GM21723 (cell line): ENCODE data around the gene CACNA2D3.

Experiments used
- ATAC-seq: cut with Tn5 transposase; IDR thresholded peaks from one replicate; pipeline ENCODE4 v1.9.1; 2021; ENCODE audit warnings: mild to moderate bottlenecking, moderate library complexity; ENCODE audit not compliant: unreplicated experiment

CACNA2D3 gene

DNA sequence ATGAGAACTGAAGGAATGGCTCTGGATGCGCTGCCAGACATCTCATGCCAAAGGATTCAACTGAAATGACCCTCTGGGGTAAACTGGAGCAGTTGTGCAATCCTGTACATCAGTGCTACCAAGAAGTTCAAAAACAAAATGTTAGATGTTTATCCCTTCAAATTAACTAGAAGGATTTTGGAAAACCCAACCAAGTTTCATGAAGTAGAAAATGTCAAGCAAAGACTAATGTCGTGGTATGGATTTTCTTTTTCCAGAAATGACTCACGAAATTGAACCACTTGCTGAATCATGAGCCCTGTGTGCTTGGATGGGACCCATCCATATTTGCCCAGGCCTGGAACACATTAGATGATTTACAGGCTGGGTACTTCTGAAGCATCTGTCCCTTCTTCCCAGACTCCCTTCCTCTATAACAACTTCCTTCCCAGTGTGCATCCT lies 703.9 kb downstream of the CACNA2D3 start:
- ATAC-seq = no peak

DNA sequence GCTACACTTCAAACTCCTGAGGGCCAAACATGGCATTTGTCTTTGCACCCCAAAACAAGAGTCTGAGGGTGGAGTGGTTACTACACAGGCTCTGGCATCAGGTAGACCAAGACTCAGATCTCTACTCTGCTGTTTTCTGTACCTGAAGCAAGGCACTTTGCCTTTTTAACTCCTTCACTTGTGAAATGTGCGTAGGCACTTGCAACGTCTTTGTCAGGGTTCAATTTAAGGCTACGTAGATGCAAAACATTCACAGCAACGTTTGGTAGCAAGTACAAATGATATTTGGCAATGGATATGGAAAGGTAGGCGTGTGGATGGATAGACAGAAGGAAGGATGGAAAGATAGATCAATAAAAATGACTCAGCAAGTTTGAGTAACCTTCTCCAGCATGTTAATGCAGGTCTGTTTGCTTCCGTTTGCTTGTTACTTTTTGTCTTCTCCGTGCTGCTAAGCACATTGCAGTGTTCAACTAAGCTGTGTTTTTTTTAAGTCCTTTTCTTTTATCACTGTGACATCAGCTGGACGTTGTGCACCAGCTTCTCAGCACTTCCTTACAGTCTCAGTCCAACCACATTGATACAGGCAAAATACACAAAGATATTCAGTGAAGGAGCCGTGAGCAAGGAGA lies 704.8 kb downstream of the CACNA2D3 start:
- no peak for ATAC-seq

DNA sequence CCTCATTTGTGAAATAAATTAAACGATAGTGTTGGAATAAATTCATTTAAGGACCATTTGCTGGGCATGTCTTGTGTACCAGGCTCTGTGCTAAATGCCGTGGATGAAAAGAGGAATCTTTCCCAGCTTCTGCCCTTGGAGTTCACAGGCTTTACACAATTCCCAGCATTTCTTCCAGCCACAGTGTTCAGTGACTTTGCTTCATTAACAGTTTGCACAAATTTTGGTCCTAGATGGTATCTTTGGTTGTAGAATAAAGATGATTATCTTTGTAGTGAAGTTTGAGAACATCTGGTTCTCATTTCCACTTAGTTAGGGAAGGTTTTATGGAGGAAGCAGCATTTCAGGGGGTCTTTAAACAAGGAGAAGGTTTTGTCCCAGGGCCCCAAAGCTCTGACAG lies 705.4 kb downstream of the CACNA2D3 start:
- ATAC-seq = no peak

DNA sequence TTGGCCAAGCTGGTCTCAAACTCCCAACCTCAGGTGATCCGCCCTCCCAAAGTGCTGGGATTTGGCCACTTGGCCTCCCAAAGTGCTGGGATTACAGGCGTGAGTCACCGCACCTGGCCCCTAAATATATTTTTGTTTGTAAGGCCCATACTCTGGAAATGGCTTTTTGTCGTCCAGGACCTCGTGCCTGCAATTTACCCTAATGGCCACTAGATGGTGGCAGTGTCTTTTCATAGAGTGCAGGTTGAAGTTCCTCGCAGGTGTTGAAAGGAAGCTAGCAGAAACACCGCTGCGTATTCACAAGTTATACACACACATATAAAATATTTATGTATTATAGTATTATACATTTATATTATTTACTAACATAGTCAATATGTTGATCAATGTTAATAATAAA lies 708.3 kb downstream of the CACNA2D3 start:
- ATAC-seq = no peak

DNA sequence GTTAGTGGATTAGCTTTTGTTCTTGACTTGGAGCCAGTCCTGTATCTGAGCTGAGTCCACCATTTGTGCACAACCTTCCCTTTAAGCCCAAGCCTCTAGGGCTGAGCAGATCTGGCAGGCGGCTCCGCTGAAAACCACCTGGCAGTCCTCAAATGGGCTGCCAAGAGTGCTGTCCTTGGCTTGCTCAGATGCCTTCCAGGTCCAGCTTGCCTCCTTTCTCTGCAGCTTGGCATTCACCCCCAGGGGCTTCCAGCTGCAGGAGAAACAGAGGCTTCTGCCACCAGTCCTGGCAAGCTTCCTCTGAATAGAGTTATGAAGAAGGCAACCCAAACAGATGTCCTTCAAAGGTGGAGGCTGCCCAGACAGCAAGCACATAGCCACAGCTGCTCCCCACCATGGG lies 708.8 kb downstream of the CACNA2D3 start:
- ATAC-seq = no peak

DNA sequence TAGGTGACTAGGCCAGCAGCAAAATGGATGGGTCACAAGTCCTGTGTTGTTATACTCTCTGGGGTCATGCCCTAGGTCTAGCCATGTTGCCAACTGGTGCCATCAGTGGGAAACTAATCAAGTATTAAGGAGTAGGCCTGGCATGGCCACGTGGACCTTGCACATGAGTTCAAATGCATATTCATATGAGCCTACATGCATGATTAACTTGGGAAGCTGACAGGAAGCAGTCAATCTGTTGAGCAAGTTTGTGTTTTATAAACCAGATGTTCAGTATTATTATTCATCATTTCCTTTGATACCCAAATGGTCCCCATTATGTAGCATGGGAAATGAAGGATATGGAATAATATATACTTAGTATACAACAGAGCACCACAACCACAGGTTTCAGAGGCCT lies 710.5 kb downstream of the CACNA2D3 start:
- no peak for ATAC-seq

DNA sequence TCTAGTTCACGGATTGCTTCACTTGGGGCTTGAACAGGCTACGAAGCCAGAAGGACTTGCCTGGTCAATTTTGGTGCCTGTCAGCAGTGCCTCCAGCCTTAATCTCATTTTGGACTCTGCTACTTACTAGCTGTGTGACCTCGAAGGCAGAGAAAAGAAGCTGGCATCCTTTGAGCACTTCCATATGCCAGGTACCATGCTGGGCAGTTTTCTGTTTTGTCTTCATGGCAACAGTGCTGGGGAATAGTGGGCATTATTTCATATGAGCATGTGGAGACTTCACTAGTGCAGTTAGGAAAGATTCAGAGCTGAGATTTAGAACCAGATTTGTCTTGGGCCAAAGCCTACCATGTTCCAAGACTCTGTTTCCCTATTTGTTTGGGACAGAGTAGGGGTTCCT lies 713.3 kb downstream of the CACNA2D3 start:
- ATAC-seq = no peak

DNA sequence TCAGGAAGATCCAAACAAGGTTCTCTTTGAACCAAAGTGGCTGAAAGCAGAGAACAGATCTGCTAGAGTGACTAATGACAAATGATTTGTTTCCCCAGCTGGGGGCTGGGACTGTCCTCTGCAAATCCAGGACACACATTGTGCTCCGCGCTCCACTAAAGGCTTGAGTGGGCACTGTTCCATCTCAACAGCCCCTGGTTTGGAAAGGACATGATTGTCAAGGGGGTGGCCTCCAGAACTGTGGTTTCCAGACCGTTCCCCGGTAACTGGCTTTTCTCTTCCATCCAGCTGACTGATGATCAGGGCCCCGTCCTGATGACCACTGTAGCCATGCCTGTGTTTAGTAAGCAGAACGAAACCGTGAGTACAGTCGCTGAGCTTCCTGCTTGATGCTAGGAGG lies 714.5 kb downstream of the CACNA2D3 start:
- no peak for ATAC-seq

DNA sequence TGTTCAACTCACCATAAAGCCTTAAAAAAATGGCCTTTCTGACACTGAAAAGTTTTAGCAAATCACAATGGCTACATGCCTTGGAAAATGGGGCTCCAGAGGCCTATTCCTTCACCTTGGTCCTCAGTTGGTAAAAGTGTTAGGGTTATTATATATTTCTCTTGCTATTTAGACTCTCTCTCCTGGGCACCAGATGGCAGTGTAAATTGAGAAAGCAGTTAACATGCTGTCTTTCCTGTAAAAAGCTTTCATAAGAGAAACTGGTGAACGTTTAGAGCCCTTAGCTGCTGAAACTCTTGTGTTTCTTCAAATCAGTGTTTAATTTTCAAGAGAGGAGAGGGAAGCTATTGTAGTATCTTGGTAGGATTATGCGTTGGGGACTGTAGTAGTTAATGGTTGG lies 715.6 kb downstream of the CACNA2D3 start:
- ATAC-seq = no peak

DNA sequence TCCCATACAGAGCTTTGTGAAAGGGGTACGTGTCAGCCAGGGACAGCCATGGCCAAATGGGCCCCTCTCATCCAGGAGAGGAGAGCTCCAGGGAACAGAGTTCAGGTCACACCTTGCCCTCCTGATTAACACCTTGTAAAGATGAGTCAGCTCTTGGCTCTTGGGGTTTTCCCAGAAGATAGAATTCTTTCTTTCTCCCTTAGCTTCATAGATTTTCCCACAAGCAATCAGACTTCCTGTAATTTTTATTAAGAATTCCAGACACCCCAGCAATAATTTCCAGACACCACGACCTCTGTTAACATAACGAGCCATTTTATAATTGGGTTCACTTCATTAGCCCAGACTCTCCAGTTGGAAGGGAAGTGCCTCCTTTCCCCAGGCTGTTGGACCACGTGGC lies 719.1 kb downstream of the CACNA2D3 start:
- ATAC-seq = no peak

DNA sequence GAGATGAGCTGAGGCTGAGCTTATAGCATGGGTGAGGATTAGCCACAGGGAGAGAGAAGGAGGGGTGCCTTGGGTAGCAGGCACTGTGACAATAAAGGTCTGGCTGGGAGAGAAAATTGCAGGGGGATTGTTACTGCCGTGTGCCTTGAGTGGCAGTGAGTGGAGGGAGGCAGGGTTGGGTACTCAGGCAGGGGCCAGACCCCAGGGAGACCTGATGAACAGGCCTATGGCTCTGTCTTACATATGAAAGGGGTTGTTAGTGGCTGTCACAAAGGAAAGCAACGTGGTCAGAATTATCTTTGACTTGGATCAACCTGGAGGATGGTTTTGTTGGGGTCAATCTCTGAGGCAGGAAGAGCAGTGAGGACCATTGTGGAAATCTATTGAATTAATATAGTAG lies 721.0 kb downstream of the CACNA2D3 start:
- ATAC-seq = no peak

DNA sequence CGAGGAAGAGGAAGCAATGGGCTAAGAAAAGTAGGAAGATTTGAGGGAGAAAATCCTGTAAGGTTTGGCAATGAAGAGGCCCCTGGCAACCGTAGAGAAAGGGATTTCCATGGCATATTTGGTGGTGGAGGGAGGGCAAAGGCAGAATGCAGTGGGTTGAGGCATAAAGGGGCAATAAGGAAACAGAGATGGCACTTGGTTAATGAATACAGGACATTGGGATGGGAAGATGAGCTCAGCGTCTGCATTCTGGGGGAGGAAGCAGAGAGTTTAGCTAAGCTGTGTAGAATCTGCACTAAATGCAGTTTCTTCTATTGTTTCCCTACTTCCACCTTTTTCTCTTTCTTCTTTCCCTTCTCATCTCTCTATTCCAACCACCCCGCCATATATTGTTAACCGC lies 721.9 kb downstream of the CACNA2D3 start:
- no peak for ATAC-seq

DNA sequence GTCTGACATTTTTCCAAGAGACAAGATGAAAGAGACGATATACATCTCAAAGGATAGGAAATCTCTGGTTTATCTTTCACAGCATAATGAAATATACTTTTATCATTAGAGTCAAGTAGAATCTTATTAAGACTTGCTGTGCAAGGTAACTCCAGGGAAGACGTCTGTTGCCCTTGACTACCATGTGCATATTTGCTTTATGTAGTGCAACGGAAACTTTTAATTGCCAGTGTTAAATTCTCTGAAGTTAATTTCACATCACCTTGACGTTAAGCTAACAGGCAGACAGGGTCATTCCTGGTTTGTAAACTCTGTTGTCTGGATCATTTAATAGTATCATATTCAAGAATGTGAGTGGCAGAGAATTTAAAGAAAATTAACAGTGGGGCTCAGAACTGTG lies 722.7 kb downstream of the CACNA2D3 start:
- ATAC-seq = no peak

DNA sequence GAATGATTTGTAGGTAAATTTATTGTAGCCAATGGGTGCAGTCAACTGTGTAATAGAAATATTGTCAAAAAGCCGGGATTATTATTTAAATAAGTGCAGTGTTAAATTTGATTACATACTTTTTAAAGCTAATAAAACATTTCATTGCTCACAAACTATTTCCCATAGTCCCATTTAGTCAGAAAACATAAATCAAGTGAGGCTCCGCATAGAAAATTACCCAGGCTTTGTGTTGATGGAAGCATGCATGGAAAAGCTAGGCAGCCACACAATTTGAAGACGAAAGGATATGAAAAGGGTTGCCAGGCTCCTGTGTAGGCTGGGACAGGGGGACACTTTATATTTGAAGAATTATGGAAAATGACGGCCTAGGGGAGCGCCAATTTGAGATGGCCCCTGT lies 723.2 kb downstream of the CACNA2D3 start:
- no peak for ATAC-seq

DNA sequence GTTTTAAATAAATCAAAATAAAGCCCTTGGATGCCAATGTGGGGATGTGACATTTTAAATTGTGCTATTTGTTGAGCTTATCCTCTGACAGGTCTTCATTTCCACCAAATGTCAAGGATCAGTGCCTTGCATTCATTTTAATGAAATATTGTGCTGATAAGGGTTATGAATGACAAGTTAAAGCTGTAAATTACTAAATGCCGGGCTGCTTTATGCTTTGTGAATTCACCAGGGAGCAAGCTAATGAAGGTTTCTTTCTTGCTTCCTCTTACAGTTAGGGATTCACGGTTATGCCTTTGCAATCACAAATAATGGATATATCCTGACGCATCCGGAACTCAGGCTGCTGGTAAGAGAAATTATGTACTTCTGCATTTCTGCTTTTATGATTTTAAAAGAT lies 723.8 kb downstream of the CACNA2D3 start:
- ATAC-seq = no peak

DNA sequence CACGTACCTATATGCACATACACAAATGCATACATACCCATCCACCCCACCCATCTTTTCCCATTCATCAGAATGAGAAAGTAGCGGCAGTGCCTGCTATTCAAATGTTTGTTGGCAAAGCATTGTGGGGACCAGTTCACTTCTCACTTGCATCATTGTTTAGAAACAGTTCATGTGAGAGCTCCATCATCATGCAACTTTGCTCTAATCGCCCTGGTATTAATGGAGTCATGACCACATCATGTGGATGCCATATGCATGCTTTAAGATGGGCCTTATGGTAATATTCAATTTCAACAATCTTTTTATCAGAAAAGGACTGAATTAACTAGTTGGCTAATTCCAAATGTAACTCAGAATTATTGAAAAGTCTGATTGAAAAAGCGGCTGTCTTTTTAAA lies 725.0 kb downstream of the CACNA2D3 start:
- ATAC-seq = no peak

DNA sequence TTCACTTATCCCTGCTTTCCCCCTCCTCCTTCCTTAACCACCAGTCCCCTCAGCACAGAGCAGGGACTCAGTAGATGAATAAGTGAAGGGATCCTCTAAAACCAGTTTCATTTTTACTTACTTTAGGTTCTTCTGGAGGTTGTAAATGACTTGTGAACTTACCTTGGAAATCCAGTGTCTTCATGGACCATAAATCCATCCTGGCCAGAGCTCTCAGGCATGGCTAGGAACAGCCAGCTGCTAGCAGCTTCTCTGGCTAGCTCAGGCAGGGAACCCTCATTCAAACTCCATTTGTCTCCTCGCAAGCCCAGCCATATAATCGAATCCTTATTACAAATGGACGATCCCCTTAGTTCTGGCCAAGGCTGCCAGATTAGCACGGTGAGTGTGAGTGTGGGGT lies 727.0 kb downstream of the CACNA2D3 start:
- no peak for ATAC-seq

DNA sequence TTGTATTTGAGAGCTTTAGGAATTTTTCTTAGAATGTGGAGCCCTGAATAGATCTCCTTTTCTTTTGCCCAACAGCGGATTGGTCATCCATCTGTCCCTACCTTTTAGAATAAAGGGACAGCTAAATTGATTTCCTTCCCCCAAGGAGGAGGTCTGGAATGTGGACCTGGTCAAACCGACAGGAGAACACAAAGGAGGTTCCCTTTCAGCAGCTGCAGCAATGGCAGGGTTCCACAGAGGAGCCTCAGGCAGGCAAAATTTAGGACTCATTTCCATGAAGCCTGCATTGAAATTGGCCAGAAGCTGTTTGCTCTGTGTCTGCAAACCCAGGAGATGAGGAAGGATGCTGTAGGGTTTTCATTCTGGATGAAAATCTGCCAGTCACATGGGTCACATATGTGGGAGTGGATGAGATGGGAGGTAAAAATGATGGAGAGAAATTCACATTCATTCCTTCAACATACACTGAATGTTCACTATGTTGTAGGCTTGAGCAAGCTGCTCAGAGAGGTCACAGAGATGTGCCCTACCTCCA lies 728.2 kb downstream of the CACNA2D3 start:
- ATAC-seq = no peak

DNA sequence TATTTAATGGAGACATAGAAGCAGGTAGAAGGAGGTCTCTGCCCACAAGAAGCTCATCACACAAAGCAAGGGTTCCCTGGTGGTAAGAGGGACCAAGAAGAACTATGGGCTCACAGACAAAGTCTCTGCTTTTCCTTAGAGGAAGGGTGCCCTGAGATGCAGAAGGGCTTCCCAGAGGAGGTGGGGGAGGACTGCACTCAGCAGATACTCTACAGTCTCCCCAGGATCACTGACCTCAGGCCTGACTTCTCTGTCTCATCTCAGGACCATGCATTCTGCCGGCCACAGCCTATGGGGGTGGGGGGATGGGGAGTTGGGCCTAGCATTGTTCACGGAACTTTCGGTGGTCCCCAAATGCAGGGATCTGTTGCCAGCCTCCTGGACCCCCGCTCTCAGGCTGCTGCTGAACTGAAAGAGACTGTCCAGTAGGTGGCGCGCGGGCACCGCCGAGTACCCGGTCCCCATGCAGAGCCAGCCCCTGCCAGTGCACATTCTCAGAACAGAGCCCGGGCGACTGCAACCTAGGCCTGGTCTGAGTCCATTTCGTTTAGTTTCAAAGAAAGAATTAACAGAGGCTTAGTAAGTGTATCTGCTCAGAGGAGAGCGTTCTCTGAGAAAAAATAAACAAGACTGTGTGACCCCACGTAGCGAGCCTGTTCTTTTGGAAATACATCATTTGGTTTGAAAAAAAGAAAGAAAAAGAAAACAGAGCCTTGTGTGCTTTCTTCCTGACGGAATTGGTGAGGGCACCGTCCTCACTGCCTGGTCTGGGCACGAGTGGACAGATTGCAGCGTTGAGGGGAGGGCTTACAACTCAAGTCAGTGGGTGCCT lies 731.4 kb downstream of the CACNA2D3 start:
- ATAC-seq = no peak

DNA sequence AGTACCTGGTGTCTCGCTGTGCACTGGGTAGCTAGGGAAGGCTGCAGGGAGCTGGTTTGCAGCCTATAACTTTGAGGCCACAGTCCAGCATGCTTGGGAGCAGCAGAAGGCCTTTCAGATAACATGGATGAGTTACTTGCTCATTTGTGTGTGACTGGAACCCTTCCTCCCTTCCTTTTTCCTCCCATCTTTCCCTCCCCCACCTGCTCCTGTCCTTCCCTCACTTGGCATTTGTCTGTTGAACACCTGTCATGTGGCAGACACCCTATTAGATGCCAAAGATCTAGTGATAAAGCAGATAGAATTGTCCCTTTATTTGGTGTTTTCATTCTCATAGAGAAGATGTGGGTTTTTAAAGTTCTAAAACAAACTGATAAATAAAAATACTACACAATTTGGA lies 733.9 kb downstream of the CACNA2D3 start:
- no peak for ATAC-seq

DNA sequence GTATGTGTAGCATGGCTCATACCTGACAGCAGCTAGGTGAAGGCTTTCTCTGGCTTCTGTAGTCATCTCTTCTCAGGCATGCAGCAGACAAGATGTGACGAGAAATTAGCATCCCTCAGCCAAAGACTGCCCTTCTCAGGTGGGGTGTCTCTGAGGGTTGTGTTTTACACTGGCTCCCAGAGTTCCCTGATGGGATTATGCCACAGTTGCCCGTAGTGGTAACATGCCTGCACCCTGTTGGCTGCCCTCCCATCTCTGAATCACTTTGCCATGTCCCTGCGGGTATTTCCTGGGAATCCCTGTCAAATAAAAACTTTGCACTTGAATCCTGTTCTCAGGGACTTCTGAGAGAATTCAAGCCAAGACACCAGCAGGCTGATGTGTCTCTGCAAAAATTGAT lies 735.0 kb downstream of the CACNA2D3 start:
- no peak for ATAC-seq

DNA sequence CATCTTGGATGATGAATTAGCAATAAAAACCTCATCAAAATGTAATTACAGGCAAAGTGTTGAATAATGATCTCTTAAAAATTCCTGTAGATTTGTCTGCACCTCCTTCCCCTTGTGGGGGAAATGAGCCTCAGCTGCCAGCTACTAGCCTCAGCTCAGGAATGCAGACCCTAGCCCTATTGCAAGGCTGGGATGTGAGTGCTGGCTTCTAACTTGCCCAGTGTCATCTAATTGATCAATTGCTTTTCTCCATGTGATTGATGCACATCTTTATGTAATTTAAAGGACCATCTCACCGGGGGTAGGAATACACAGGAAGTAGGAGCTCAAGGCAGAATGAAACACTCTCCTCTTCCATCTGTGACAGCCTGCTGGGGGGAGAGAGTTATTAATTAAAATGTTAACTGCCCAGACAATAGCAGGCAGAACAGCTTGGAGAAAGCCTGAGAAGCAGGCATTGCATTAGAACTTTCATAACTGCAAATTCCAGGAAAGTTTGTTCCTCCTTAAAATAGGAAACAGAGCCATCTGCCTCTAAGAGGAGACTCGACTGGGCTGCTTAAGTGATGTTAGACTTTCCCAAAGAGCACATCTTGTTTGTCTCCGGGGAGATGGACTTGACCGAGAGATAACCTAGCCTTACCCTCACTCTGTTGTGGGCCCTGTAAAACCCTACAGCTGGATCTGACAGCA lies 735.9 kb downstream of the CACNA2D3 start:
- no peak for ATAC-seq
